ENCODE data around the gene STYXL1.
"Not testable (repeated sequence)": the region's sequence is repeated elsewhere in the genome, so short reads cannot be mapped to it uniquely, and the experiment has no call there.

Gene STYXL1

DNA sequence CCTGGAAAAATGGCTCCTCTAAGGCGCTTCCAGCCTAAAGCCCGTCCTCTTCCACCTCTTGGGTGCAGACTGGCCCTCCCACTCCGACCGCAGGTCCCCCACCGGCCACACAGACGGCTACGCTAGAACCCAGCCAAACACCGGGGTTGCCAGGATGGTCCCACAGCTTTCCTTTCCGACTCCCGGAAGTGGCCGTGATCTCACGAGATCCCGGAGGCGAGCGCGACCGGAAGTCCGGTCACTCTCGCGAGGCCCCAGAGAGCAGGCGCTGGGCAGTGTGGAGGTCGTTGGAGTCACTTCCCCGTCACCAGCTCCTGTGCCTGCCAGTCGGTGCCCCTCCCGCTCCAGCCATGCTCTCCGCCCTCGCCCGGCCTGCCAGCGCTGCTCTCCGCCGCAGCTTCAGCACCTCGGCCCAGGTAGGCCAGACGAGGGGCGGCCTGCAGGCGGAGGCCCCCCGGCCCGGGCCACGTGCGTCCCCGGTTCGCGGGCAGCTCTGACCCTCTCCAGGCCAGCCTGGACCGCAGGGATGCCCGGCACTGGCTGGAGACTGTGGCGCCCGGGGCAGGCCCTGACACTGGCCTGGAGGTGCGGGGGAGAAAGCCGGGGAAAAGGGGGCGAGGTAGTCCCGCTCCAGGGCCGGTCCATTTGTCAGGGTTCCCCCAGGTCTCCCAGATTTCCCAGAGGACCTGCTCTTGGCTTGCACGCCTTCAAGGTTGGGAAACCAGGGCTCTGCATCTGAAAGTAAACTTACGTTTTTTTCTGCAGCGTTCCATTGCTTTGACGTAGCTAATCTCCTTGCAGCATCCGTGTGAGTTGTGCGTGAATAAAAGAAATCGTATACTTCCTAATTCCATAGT is at the start of gene STYXL1, which contains the start of gene MDH2:
Gene STYXL1 (minus strand): TSS at position 190 of the 857 bp plus-strand sequence. CDS start 17,477 bp downstream, outside the sequence.
Gene MDH2 (plus strand): TSS at position 296 of the 857 bp plus-strand sequence. CDS start 55 bp downstream, at position 351.
- peak; percentile 70 to 75 for DNase-seq (ENCODE audit: low read depth in 2 of 2, low spot score in 1 of 2)

DNA sequence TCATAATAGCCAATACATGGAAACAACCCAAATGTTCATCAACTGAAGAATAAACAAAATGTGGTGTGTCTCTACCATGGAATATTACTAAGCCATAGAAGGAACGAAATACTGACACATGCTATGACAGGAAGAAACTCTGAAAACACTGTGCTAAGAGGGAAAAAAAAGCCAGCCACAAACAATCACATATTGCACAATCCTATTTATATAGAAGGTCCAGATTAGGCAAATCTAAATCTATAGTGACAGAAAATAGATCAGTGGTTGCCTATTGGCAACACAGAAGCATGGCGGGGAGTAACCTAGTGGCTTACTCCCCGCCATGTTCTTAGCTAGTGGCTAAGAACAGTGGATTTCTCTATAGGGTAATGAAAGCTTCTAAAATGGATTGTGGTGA is 48.1 kb upstream of the STYXL1 start:
- DNase-seq (ENCODE audit: low read depth in 2 of 2, low spot score in 1 of 2), result no peak

DNA sequence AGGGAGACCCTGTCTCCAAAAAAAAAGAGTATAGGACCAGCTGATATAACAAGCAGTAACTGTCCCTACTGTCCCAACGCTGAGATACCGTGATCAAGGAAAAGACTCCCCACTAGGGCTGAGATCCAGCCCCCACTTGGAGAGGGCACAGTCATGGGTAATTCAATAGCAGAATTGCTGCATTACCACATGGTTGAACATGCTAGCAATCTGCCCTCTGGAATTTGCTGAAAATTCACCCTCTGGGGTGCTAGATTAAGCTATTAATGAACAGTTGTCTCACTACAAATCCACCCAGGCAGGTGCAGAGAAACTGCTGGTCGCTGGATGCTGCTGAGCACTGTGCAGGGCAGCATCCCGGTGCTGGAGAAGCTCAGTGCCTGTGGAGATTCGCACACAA is 46.5 kb upstream of the STYXL1 start:
- not testable (repeated sequence) for DNase-seq (ENCODE audit: low read depth in 2 of 2, low spot score in 1 of 2)

DNA sequence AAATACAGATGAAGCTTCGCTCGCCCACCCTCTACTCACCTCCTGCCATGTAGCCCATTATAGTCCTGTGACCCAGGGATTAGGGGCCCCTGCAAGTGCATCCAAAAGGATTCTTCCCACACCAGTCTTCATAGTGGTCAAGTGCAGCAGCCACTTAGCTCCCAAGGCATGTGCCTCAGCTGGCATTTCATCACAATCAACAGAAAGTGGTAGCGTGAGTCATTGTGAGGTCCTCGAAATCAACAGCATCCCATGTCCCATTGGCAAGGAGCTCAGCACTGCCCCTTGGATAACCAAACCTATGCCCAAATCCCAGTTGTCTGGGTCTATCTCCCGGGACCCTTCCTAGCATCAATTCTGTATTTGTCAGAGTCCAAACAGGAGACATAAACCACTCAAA is 45.7 kb upstream of the STYXL1 start:
- not testable (repeated sequence) for DNase-seq (ENCODE audit: low read depth in 2 of 2, low spot score in 1 of 2)

DNA sequence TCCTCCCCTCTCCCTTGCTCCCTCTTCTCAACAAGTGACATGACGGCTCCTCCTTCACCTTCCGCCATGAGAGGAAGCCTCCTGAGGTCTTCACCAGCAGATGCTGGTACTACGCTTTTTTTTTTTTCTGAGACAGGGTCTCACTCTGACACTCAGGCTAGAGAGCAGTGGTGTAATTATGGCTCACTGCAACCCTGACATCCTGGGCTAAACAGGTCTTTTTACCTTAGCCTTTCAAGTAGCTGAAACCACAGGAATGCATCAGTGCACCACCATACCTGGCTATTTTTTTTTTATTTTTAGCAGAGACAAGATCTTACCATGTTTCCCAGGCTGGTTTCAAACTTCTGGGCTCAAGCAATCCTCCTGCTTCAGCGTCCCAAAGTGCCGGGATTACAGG is 43.7 kb upstream of the STYXL1 start:
- DNase-seq (ENCODE audit: low read depth in 2 of 2, low spot score in 1 of 2), result no peak

DNA sequence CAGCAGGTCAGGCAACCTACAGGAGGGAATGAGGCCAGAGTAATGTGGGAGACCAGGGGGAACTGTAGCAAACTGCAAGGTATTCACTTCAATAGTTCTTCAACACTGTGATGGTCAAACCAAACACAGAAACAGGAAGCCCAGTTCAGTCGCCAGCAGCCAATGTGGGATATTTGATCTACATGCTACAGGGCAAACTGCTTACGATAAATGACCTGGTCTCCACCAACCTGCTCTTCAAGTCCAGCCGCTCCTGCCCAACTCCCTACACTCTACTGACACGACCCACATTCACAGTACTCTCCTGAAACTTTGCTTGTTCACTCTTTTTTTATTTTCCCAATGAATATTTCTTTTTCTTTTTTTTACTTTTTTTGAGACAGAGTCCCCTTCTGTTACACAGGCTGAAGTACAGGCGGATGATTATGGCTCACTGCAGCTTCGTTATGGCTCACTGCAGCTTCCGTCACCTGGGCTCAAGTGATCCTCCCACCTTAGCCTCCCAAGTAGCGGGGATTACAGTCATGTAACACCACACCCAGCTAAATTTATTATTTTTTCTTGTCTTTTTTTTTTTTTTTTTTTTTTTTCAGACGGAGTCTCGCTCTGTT is 42.2 kb upstream of the STYXL1 start:
- DNase-seq (ENCODE audit: low read depth in 2 of 2, low spot score in 1 of 2), result no peak

DNA sequence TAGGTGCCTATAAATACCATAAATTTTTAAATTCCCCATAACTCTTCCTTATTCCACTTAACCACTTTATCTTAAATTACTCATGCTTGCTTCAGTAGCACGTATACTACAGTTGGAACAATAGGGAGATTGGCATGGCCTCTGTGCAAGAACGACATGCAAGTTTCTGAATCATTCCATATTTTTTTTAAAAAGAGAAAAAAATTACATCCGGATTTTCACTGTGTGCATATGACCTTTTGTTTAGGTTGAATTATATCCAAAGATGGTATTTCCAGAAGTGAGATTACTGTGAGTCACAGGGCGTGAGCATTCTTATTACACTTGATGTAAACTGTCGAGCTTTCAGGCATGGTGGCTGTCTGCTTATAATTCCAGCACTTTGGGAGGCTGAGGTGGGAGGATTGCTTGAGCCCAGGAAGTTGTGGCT is 39.6 kb upstream of the STYXL1 start:
- DNase-seq (ENCODE audit: low read depth in 2 of 2, low spot score in 1 of 2), result not testable (repeated sequence)

- DNase-seq (ENCODE audit: low read depth in 2 of 2, low spot score in 1 of 2), result no peak
Measured at GRCh38 chr7:76086070-76086469, 38.3 kb upstream of the STYXL1 start.

GRCh38 chr7:76084115-76084514 is 36.3 kb upstream of the STYXL1 start:
- not testable (repeated sequence) for DNase-seq (ENCODE audit: low read depth in 2 of 2, low spot score in 1 of 2)

DNA sequence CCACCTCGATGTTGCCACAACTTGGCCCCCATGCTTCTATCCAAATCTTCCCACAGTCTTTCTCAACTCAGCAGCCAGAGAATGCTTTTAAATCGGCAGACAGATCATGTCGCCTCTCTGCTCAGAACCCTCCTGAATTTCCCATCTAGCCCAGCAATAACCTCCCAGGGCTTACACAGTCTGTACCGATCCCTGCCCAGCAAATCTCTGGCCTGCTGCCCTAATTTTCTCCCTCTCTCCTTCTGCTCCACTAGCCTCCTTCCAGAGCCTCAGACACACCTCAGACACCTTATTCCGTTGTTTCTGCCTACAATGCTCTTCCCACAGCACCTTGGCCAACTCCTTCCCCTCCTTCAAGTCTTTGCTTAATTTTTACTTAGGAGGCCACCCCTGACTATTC is 32.4 kb upstream of the STYXL1 start:
- no peak for DNase-seq (ENCODE audit: low read depth in 2 of 2, low spot score in 1 of 2)

DNA sequence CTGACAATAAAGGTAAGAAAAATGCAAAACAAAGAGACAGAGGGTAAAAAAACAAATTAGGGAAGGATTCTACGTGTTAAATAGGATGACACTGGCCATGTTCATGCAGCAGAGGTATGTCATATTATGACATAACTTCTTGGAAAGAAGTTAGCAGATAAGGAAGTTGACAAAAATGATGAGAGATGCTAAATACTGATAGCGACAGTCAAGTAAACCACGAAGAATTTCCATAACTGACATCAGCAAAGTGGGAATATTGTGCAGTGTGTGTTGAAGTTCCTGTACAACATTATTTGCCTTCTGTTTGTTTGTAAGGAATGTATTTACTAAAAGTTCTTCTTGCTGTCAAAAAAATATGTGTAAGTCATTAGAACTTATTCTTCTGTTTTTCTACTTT is 29.6 kb upstream of the STYXL1 start:
- no peak for DNase-seq (ENCODE audit: low read depth in 2 of 2, low spot score in 1 of 2)

GRCh38 chr7:76076995-76077394 is 29.2 kb upstream of the STYXL1 start:
- DNase-seq (ENCODE audit: low read depth in 2 of 2, low spot score in 1 of 2), result no peak

- no peak for DNase-seq (ENCODE audit: low read depth in 2 of 2, low spot score in 1 of 2)
Measured at GRCh38 chr7:76074972-76075370, 27.2 kb upstream of the STYXL1 start.

GRCh38 chr7:76074306-76074971 is 26.6 kb upstream of the STYXL1 start:
- no peak for DNase-seq (ENCODE audit: low read depth in 2 of 2, low spot score in 1 of 2)

GRCh38 chr7:76073335-76073990 is 25.7 kb upstream of the STYXL1 start:
- no peak for DNase-seq (ENCODE audit: low read depth in 2 of 2, low spot score in 1 of 2)

DNA sequence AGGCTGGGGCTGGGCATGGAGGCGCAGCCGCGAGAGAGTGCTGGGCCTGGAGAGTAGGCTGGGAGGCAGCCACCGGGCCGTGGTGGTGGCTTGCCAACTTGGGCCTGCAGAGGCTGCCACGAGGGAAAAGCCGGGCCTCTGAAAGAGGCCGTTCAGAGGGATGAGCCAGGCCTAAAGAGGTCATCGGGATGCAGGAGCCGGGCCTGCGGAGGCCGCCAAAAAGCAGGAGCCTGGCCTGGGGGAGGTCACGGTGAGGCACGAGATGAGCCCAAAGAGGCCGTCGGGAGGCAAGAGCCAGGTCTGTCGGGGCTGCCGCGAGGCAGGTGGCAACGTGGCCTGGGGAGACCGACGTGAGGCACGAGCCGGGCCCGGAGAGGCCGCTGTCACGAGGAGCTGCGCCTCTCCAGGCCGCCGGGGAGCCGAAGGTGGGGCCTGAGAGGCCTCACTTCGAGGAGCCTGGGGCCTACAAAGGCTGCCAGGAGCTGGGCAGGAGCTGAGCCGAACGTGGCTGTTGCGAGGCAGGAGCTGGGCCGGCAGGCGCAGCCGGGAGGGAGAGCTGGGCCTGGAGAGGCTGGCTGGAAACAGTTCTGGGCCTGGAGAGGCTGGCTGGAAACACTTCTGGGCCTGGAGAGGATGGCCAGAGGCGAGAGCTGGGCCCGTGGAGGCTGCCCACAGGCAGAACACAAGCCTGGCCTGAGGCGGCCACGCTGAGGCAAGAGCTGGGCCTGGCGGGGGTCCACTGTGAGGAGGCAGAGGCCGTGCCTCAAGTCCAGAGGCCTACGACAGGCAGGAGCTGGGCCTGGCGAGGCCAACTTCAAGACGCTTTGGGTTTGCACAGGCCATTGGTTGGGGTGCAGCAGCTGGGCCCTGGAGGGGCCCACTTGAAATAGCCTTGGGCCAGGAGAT is 24.7 kb upstream of the STYXL1 start:
- DNase-seq (ENCODE audit: low read depth in 2 of 2, low spot score in 1 of 2), result no peak

GRCh38 chr7:76071316-76072242 is 23.8 kb upstream of the STYXL1 start:
- DNase-seq (ENCODE audit: low read depth in 2 of 2, low spot score in 1 of 2), result no peak

GRCh38 chr7:76069238-76069638 is 21.4 kb upstream of the STYXL1 start:
- DNase-seq (ENCODE audit: low read depth in 2 of 2, low spot score in 1 of 2), result no peak

All from stimulated activated CD8-positive, alpha-beta memory T cell treated with anti-CD3 and anti-CD28 coated beads, Interleukin-4, amount 100 ng/mL, for 1 hour (primary cell).